A673 (cell line): Measurements from ENCODE around the gene PLPP7. TPM values are rescaled to one million over a fixed set of nuclear protein-coding genes. Genes with fewer than 3 reads are reported as not detected.
"Not testable (repeated sequence)": the region's sequence is repeated elsewhere in the genome, so short reads cannot be mapped to it uniquely, and the experiment has no call there.

Experiments used
- BruUV-seq: library from RNA; stranded (reverse); fragments of 400-500 nt; replicated peaks from 2 replicates; lab custom pipeline; 2021; lab: Mats Ljungman, UMichigan
- CTCF ChIA-PET: fragments of 300-600 bp; sonication (Branson Sonifier 250); formaldehyde crosslinking; loops from one replicate; lab custom pipeline; 2022; ENCODE audit warnings: antibody characterized with exemption; lab: Charles Lee
- POLR2A ChIA-PET: fragments of 300-600 bp; sonication (Branson Sonifier 250); formaldehyde crosslinking; loops from one replicate; lab custom pipeline; 2022; ENCODE audit warnings: antibody characterized with exemption; ENCODE audit not compliant: low non-redundant PET; lab: Charles Lee
- DNase-seq: peaks from one replicate; pipeline ENCODE4 v3.0.0-alpha.2; 2015; ENCODE audit warnings: low spot score
- H3K27ac ChIP-seq: fragments of 200-600 bp; sonication (generic); 2 replicates; pipeline ENCODE4 v1.5.1; 2016; ENCODE audit warnings: mixed run types, low read depth, mild to moderate bottlenecking, mixed read lengths, antibody characterized with exemption, low read length; ENCODE audit not compliant: poor library complexity, severe bottlenecking
- H3K27me3 ChIP-seq: fragments of 200-600 bp; sonication (generic); replicated peaks from 2 replicates; pipeline ENCODE4 v1.6.1; 2017; ENCODE audit warnings: mixed run types, low read depth, mild to moderate bottlenecking, mixed read lengths, antibody characterized with exemption, low read length; ENCODE audit not compliant: insufficient read depth, poor library complexity
- H3K36me3 ChIP-seq: fragments of 200-600 bp; sonication (generic); 2 replicates; pipeline ENCODE4 v1.6.1; 2016; ENCODE audit warnings: mixed run types, mild to moderate bottlenecking, mixed read lengths, antibody characterized with exemption, low read length; ENCODE audit not compliant: insufficient read depth, poor library complexity, severe bottlenecking
- H3K4me1 ChIP-seq: fragments of 200-600 bp; sonication (generic); 2 replicates; pipeline ENCODE4 v1.6.1; 2017; ENCODE audit warnings: mixed run types, mild to moderate bottlenecking, mixed read lengths, antibody characterized with exemption, low read length; ENCODE audit not compliant: insufficient read depth, poor library complexity, severe bottlenecking
- H3K4me3 ChIP-seq: fragments of 200-600 bp; sonication (generic); 2 replicates; pipeline ENCODE4 v1.5.1; 2016; ENCODE audit warnings: low read depth, mixed run types, mild to moderate bottlenecking, mixed read lengths, low read length; ENCODE audit not compliant: poor library complexity, severe bottlenecking
- H3K9me3 ChIP-seq: fragments of 200-600 bp; sonication (generic); 2 replicates; pipeline ENCODE4 v1.6.1; 2016; ENCODE audit warnings: mixed run types, low read depth, mild to moderate bottlenecking, mixed read lengths, antibody characterized with exemption, low read length; ENCODE audit not compliant: poor library complexity, severe bottlenecking
- CTCF ChIP-seq: fragments of 300-800, 200-600 bp; sonication (generic); conservative IDR thresholded peaks from 2 replicates; pipeline ENCODE4 v1.5.1; 2017; ENCODE audit warnings: low read depth, mild to moderate bottlenecking, antibody characterized with exemption, low read length, moderate library complexity, mixed read lengths
- EZH2 ChIP-seq: fragments of 200-600 bp; sonication (generic); IDR thresholded peaks from 2 replicates; pipeline ENCODE4 v1.6.1; 2017; ENCODE audit warnings: borderline replicate concordance, low read depth, mild to moderate bottlenecking, mixed read lengths, antibody characterized with exemption, low read length; ENCODE audit not compliant: poor library complexity, severe bottlenecking
- intact Hi-C: fragments of 100-400 bp; cut with micrococcal nuclease; formaldehyde crosslinking; loops from one replicate; pipeline ENCODE4 v1.10.0; 2022; ENCODE audit not compliant: unreplicated experiment
- total RNA-seq: library from RNA; stranded (reverse); gene quantifications from 2 replicates; pipeline ENCODE4 v1.2.3, GENCODE V29; 2021

PLPP7 gene
- total RNA-seq, 1 experiment from 2014 or later, result not detected

GRCh38 chr9:131337131-131337848 lies 47.8 kb downstream of the PLPP7 start:
- peaks cover 9% of the 10 kb centered on the region for H3K4me1 ChIP-seq
- no TSS peak for BruUV-seq
- H3K9me3 ChIP-seq, result no peaks in the 10 kb centered on the region
- no peaks in the 10 kb centered on the region for H3K27me3 ChIP-seq
- POLR2A ChIA-PET, result no interaction called here
- H3K27ac ChIP-seq, result no peak overlapping the region
- no peak for DNase-seq
- intact Hi-C loops, result no loop called here
- CTCF ChIA-PET, result interaction anchor here (0.6 to 1.7 kb wide), 3 partner anchors 13 to 280 kb away, joined by 3 to 19 read pairs (median 6); no protein-coding TSS in a partner anchor
- no peak for TF ChIP-seq CTCF
- no peak for TF ChIP-seq EZH2
- H3K36me3 ChIP-seq, result no peaks in the 10 kb centered on the region
- no peak overlapping the region for H3K4me3 ChIP-seq

- H3K4me1 ChIP-seq, intact Hi-C loops, CTCF ChIA-PET, H3K27ac ChIP-seq, DNase-seq, H3K36me3 ChIP-seq, BruUV-seq, H3K4me3 ChIP-seq, H3K9me3 ChIP-seq, H3K27me3 ChIP-seq, POLR2A ChIA-PET: not testable (repeated sequence)
Measured at GRCh38 chr9:131339212-131339611, 49.7 kb downstream of the PLPP7 start.

DNA sequence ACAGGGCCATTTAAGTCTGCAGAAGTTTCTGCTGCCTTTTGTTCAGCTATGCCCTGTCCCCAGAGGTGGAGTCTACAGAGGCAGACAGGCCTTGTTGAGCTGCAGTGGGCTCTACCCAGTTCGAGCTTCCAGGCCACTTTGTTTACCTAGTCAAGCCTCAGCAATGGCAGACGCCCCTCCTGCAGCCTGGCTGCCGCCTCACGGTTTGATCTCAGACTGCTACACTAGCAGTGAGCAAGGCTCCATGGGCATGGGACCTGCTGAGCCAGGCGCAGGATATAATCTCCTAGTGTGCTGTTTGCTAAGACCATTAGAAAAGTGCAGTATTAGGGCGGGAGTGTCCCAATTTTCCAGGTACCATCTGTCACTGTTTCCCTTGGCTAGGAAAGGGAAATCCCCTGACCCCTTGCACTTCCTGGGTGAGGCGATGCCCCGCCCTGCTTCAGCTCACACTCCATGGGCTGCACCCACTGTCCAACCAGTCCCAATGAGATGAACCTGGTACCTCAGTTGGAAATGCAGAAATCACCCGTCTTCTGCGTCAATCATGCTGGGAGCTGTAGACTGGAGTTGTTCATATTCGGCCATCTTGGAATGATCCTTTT lies 55.5 kb downstream of the PLPP7 start:
- CTCF ChIA-PET, H3K4me1 ChIP-seq: not testable (repeated sequence)

DNA sequence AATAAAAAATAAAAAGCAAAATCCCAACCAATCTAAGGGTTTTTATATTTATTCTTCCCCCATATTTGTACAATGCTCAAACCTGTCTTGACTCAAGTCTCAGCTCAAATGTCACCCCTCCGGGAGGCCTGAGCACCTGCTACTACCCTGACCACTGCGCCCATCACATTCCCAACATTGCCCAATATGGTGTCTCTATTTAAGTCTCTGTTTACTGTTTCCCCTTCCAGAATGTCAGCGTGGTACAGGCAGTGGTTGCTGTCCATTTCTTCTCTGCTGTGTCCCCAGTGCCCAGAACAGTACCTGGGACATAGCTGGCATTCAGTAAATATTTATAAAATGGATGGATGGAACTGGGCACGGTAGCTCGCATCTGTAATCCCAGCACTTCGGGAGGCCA lies 57.0 kb downstream of the PLPP7 start:
- Histone ChIP-seq H3K4me3 (no peak overlapping the region), H3K27me3 (no peaks in the 10 kb centered on the region), H3K36me3 (no peaks in the 10 kb centered on the region), H3K9me3 (no peaks in the 10 kb centered on the region), H3K4me1 (peaks cover 9% of the 10 kb centered on the region), H3K27ac (no peak overlapping the region)
- ChIA-PET POLR2A (no interaction called here), CTCF (no interaction called here)
- intact Hi-C loops, result no loop called here
- BruUV-seq, result no TSS peak
- DNase-seq, result no peak
- TF ChIP-seq CTCF (no peak), EZH2 (no peak)

More for the DNA sequence above, 55.5 kb downstream of the PLPP7 start:
- H3K9me3 ChIP-seq, POLR2A ChIA-PET, H3K4me3 ChIP-seq, intact Hi-C loops, DNase-seq, H3K27me3 ChIP-seq, H3K36me3 ChIP-seq, H3K27ac ChIP-seq, BruUV-seq: not testable (repeated sequence)
